Measurements from ENCODE around the gene NAP1L5.

NAP1L5 gene

GRCh38 chr4:88660446-88661294, 37.0 kb downstream of the NAP1L5 start:
- no peak for DNase-seq (ENCODE audit: low read depth, low spot score)

GRCh38 chr4:88659890-88660208, 37.8 kb downstream of the NAP1L5 start:
- DNase-seq (ENCODE audit: low read depth, low spot score), result no peak

GRCh38 chr4:88659055-88659889, 38.4 kb downstream of the NAP1L5 start:
- DNase-seq (ENCODE audit: low read depth, low spot score), result peak; percentile 84

GRCh38 chr4:88655226-88655625, 42.4 kb downstream of the NAP1L5 start:
- no peak for DNase-seq (ENCODE audit: low read depth, low spot score)

GRCh38 chr4:88653371-88653946, 44.2 kb downstream of the NAP1L5 start:
- no peak for DNase-seq (ENCODE audit: low read depth, low spot score)

- no peak for DNase-seq (ENCODE audit: low read depth, low spot score)
Measured at GRCh38 chr4:88649716-88650115, 47.9 kb downstream of the NAP1L5 start.

GRCh38 chr4:88646528-88647280, 50.9 kb downstream of the NAP1L5 start:
- no peak for DNase-seq (ENCODE audit: low read depth, low spot score)

- no peak for DNase-seq (ENCODE audit: low read depth, low spot score)
Measured at GRCh38 chr4:88645994-88646393, 51.6 kb downstream of the NAP1L5 start.
